Renal cortical epithelial cell (primary cell): Measurements from ENCODE around the gene UMODL1. TPM values are rescaled to one million over a fixed set of nuclear protein-coding genes. Genes with fewer than 3 reads are reported as not detected.

ENCODE experiments used
- DNase-seq: peaks from one replicate; pipeline ENCODE4 v3.0.0-alpha.2; 2011; ENCODE audit warnings: low read depth
- total RNA-seq: library from RNA; depleted of rRNA; stranded (reverse); fragments of >200 nt; gene quantifications from 2 replicates; pipeline ENCODE4 v1.2.3, GENCODE V29; 2014

UMODL1 gene
- total RNA-seq, 1 donor from 2014 or later: not detected

DNA sequence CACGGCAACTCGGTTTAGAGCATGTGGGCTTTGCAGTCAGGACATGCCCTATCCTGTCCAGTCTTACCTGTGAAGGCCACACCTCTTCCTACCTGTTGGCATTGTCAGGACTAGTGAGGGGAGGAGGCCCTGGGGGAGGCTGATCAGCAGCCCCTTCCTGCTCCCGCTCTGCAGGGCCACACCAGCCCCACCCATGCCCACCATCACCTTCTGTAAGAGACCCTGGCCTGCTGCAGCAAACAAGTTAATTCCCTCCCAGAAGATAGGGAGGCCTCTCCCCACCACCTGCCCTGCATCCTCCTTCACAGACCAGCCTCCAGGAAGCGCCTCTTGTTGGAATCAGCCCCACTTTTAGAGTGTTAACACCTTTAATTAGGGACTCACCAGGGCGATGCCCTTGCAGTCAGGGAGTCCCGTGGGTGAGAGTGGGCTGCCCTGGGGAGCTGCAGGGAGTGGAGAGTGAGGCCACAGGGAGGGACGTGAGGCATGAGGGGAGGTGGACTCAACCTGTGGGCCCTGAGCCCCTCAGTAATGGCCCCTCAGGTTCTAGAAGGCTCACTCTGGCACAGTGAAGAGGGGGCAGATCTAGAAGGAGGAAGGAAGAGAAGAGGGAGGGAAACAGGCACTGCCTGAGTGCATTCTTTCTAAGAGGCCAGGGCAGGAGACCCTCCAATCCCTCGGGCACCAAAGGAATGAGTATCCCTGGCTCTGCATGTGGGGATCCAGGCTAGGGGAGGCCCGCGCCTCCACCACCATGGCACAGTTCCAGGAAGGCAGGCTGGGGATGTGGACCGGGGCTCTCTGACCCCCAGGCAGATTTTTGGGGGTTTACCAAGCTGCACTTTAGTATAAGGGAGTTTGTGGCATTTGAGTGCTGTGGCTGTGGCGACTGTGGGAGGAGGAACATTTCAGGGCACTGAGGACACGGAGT, 8.2 kb downstream of the UMODL1 start:
- no peak for DNase-seq

DNA sequence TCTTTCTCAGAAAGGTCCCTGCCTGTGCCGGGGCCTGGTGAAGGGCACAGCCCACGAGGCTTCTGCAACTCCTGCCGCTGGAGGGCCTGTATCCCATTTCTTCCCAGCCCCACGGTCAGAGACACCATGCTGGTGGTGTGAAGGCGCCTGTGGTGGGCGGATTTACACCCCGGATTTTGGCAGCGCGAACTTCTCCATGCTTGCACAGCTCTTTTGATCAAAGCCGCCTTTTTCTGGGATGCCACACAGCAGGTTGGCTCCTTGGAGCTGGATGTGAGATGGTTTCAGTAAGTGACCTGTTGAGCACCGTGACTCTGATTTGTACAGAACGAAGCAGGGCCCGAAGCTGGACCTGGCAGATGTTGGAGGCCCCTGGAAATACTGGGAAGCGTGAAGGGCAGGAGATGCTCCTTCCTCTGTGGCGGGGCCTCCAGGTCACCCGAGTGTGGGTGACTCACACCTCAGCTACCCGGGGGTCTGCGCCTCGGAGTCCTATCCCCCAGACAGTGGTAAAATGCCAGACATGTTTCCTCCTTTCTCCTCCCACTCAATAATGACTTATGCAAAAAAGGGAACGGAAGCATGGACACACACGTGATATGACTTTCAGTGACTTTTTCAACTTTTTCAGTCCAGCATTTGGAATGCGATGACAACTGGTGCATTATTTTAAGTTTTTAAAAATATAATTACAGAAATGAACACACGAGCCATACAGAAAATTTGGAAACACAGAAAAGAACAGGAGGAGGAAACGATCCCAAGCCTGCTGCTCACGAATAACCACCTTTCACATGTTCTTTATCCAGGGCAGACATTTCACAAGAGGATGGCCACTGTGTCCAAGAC, 9.0 kb downstream of the UMODL1 start:
- DNase-seq: no peak

DNA sequence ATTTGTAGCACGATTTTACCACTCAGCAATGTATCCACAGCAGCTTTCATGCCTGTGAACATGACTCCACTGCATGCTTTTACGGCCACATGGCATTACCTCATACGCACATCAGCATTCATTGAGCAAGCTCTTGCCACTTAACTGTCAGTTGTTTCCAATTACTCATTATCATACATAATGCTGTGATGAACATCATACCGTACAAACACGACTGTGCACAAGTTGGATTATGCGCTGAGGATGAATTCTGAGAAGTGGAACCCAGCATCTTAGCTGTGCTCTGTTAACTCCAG, 9.6 kb downstream of the UMODL1 start:
- DNase-seq: peak; percentile 37

DNA sequence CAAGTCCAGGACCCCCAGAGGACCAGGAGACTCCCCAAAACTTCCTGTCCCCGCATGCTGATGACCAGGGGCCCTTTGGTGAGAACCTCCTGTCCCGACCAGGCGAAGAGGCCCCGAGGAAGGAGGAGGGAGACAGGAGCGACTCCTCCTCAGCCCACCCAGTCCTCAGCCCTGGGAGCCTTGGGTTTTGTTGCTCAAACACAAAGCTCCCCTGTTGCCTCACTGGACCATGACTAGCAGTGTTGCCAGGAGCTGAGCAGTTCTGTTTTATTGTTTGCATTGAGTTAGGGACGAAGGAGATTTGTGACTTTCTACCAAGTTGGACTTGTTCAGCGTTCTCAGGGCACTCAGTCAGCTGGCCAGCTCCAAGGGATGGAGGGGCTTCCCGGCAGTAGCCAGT, 10.0 kb downstream of the UMODL1 start:
- DNase-seq: peak; percentile 73

- no peak for DNase-seq
Observed at GRCh38 chr21:42081931-42082381, 10.8 kb downstream of the UMODL1 start.

DNA sequence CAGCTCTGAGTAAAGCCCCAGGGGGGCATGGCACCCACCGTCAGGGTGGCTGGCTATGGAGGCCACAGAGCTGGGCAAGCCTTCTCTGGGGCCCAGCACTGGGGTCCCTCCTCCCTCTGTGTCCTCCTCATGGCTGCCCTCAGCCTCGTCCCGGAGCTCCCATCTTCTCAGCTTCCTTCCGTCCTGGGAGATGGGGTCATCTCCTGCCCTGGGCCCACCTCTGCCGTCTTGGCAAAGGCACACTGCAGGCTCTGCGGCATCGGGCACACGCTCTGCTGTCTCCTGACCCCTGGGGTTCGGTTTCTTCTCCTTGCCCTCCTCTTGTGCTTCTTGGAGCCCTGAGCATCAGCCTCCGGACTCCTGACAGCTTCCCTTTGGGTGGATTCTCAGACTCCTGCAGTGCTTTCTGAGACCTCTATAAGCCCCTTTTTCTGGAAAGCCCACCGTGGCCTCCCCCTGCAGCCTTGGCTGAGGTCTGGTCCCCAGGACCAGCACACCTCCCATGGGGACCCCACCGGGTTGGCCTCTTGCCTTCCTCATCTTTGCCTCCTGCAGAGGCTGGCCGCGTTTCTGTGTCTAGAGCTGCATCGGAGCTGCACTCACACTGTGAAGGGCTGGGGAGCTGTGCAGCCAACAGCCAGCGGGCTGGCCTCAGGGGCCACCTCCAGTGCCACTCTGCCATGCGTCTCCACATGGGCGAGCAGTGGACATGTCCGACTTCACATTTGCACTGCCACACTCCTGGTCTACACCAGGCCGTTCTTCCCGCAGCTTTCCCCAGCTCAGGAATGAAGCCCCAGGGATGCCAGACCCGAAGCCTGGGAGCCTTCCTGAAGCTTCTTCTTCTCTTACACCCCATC, 11.6 kb downstream of the UMODL1 start:
- no peak for DNase-seq

DNA sequence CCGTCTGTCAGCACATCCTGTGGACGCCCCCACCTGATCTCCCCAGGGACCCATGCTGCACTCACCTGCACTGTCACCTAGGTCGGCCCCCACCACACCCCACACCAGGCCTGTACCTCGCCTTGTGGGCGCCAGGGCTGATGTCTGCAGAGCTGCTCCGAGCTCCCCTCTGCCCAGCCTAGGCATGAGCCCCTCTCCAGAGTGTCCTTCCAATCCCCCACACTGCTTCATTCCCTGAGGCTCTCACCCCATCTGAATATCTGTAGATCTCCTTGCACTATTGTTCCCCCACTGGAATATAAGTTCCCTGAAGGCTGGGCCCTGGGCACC, 12.2 kb downstream of the UMODL1 start:
- DNase-seq: no peak

DNA sequence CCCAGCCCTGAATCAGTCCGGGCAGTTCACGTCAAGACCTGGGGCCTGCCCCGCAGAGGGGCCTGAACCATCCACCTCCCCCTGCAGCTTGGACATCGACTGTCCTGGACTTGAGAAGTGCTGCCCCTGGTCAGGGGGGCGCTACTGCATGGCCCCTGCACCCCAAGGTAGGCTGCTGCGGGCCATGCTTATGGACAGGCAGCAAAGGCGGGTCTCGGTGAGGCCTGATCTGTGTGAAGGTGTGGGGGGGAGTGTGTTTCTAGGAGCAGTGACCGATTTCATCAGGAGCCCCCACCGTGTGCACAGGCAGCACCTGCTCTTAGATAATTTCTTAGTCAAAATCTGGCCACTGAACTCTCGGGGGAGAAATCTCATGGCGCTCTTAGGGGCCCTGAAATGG, 13.0 kb downstream of the UMODL1 start:
- no peak for DNase-seq

DNA sequence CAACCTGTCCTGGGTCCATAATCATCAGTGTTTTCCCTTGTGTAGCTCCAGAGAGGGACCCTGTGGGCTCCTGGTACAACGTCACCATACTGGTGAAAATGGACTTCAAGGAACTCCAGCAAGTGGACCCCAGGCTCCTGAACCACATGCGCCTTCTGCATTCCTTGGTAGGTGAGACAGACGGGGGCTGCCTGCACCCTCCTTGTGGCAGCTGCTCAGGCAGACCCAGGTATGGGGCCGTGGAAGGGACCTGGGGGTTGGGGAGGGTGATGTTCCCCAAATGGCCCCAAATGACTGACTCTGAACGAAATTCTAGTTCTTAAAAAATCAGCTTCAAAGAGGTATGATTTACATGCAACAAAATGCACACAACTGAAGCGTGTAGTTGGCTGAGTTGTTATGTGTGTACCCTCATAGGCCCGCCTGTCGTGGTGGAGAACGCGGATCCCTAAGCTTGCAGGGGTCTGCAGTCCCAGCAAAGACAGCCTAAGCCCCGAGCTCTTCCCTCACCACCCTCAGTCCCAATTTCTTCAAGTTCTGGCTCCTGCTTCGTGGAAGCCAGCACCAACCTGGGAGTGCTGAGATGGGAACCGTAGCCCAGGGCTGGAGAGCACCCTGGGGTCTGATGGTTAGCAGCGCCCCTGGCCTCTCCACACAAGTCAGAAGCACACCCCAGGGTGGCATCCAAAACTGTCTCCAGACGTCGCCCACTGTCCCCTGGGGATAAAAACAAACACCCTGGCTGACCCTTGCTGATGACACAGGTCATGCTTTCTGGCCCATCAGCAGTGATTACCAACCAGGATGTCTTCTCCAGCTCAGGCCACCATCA, 14.3 kb downstream of the UMODL1 start:
- DNase-seq: no peak

GRCh38 chr21:42086969-42087368, 15.9 kb downstream of the UMODL1 start:
- no peak for DNase-seq

DNA sequence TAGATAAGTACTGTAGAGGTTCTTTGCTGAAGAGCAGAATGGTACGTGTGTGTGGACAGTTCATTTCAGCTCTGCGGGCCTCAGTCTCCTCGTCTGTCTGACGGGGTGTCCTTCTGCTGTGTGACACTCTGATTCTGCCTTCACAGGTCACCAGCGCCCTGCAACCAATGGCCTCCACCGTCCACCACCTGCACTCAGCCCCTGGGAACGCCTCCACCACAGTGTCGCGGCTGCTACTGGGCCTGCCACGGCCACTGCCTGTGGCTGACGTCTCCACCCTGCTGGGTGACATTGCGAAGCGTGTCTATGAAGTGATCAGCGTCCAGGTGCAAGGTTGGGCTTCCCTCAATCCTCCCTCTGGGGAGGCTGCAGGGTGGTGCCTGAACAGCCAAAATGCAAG, 17.0 kb downstream of the UMODL1 start:
- no peak for DNase-seq

DNA sequence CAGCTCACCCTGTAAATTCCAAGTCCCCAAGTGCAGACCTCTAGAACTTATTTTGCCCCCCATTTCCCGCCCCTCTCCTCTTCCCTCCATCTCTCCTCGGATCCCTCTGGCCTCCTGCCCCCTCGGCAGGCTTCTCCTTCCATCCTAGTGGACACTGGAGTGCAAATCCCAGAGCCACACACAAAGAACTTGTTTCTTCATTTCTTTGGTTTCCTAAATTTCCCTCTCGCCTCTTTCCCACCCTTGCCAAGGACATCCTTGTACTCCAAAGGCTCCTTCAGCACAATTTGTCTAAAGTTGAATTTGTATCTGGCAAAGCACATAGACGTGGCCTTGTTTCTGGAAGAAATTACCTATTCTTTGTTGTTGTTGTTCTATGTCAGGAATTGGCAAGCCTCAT, 17.5 kb downstream of the UMODL1 start:
- DNase-seq: no peak

GRCh38 chr21:42089093-42089631, 18.0 kb downstream of the UMODL1 start:
- DNase-seq: no peak

DNA sequence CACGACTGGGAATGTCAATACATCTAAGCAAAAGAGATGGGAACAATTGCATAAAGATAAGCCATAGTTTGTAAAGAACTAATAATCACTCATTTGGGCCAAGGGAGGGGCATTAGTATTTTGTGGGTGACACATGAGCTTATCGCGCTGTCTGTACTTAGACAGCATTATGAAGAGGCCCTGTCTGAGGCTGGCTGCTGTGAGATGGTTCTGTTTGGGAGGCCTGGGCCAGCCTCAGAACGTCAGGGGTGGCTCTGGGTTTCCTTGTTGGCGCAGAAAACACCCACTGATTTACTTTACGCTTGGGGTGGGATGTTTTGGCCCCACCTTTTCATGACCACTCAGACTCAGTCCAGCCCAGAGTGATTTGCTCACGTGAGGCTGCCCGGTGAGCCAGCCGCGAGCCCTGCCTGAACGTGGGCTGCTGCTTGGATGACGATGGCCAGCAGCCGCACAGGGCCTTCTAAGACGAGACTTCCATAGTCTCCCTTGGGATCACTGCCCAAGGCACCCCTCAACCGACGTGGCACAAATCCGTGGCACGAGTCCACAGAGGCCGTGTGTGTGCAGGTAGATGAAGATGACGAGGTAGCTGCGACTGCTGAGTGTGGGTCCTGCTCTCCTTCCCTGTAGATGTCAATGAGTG, 18.7 kb downstream of the UMODL1 start:
- DNase-seq: no peak

DNA sequence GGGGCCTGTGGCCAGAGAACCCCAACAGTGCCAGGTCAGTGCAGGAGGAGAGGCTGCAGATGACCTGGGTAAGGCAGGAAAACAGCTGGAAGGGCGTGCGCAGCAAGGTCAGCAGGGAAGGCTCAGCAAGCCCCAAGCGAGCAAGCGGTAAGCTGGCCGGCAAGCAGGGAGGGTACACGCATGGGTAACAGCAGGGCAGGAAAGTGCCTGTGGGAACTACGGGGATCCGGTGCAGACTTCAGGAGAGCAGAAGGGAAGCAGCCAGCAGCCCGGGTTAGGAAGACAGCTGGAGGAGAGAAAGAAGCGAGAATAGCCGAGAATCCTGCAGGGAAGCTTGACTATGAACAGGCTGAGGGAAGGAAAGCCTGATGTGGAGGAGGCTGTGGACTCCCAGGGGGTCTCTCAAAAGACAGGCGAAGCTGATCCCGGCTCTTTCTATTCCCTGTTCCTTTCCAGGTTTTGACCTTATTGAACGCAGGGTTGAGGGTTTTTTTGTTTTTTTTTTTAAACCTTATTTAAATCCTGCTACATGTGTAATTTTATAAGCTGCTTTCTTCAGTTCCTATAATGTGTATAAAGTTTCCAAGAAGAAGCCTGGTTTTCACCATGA, 20.9 kb downstream of the UMODL1 start:
- DNase-seq: peak; percentile 29

- no peak for DNase-seq
Observed at GRCh38 chr21:42092771-42093170, 21.7 kb downstream of the UMODL1 start.

- DNase-seq: no peak
Observed at GRCh38 chr21:42093186-42093585, 22.1 kb downstream of the UMODL1 start.

- peak; percentile 97 for DNase-seq
Observed at GRCh38 chr21:42093991-42094421, 22.9 kb downstream of the UMODL1 start.

GRCh38 chr21:42094811-42095210, 23.7 kb downstream of the UMODL1 start:
- no peak for DNase-seq

- no peak for DNase-seq
Observed at GRCh38 chr21:42095581-42095980, 24.5 kb downstream of the UMODL1 start.
